Measurements from ENCODE around the gene TM4SF20. TPM values are rescaled to one million over a fixed set of nuclear protein-coding genes. Genes with fewer than 3 reads are reported as not detected.

TM4SF20 gene
- total RNA-seq, 1 donor: under 0.01 TPM

- TF ChIP-seq, protein P1, sequence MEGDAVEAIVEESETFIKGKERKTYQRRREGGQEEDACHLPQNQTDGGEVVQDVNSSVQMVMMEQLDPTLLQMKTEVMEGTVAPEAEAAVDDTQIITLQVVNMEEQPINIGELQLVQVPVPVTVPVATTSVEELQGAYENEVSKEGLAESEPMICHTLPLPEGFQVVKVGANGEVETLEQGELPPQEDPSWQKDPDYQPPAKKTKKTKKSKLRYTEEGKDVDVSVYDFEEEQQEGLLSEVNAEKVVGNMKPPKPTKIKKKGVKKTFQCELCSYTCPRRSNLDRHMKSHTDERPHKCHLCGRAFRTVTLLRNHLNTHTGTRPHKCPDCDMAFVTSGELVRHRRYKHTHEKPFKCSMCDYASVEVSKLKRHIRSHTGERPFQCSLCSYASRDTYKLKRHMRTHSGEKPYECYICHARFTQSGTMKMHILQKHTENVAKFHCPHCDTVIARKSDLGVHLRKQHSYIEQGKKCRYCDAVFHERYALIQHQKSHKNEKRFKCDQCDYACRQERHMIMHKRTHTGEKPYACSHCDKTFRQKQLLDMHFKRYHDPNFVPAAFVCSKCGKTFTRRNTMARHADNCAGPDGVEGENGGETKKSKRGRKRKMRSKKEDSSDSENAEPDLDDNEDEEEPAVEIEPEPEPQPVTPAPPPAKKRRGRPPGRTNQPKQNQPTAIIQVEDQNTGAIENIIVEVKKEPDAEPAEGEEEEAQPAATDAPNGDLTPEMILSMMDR (IDR thresholded peaks at IDR 0.05; ENCODE audit: insufficient read depth, low read depth, low read length): no peak
- DNase-seq (ENCODE audit: low read depth): no peak
- no peak overlapping the region for H3K4me3 ChIP-seq (ENCODE audit: low read depth, low read length)
Measured at GRCh38 chr2:227351639-227352038, 27.5 kb downstream of the TM4SF20 start.

GRCh38 chr2:227349989-227350612 is 29.0 kb downstream of the TM4SF20 start:
- no peak overlapping the region for H3K4me3 ChIP-seq (ENCODE audit: low read depth, low read length)
- DNase-seq (ENCODE audit: low read depth): no peak
- TF ChIP-seq, protein P1 (IDR thresholded peaks at IDR 0.05; ENCODE audit: insufficient read depth, low read depth, low read length): no peak

GRCh38 chr2:227348324-227348723 is 30.8 kb downstream of the TM4SF20 start:
- no peak for DNase-seq (ENCODE audit: low read depth)
- H3K4me3 ChIP-seq (ENCODE audit: low read depth, low read length): no peak overlapping the region
- TF ChIP-seq, protein P1 (IDR thresholded peaks at IDR 0.05; ENCODE audit: insufficient read depth, low read depth, low read length): no peak

- TF ChIP-seq, protein P1 (IDR thresholded peaks at IDR 0.05; ENCODE audit: insufficient read depth, low read depth, low read length): no peak
- DNase-seq (ENCODE audit: low read depth): no peak
- no peak overlapping the region for H3K4me3 ChIP-seq (ENCODE audit: low read depth, low read length)
Measured at GRCh38 chr2:227347117-227347516, 32.0 kb downstream of the TM4SF20 start.

DNA sequence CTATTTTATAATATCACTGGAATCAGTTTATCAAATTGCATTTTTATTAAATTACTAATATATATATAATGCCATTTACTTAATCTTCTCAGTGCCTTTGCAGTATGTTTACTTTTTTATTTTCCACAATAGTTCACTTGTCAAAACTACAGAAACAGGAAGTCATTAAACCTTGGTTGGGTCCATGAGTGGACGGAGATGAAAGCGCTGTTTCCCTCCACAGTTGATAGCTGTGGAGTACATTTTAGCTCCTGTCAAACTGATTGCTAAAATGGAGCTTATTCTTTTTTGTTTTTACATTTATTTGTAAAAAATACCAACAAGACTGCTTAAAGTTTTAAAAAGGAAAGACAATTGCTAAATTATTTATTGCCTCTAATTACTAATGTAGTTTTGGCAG is 34.9 kb downstream of the TM4SF20 start:
- H3K4me3 ChIP-seq (ENCODE audit: low read depth, low read length): no peak overlapping the region
- TF ChIP-seq, protein P1 (IDR thresholded peaks at IDR 0.05; ENCODE audit: insufficient read depth, low read depth, low read length): no peak
- no peak for DNase-seq (ENCODE audit: low read depth)

- TF ChIP-seq, protein P1 (IDR thresholded peaks at IDR 0.05; ENCODE audit: insufficient read depth, low read depth, low read length): no peak
- no peak overlapping the region for H3K4me3 ChIP-seq (ENCODE audit: low read depth, low read length)
- DNase-seq (ENCODE audit: low read depth): no peak
Measured at GRCh38 chr2:227341553-227341952, 37.6 kb downstream of the TM4SF20 start.

DNA sequence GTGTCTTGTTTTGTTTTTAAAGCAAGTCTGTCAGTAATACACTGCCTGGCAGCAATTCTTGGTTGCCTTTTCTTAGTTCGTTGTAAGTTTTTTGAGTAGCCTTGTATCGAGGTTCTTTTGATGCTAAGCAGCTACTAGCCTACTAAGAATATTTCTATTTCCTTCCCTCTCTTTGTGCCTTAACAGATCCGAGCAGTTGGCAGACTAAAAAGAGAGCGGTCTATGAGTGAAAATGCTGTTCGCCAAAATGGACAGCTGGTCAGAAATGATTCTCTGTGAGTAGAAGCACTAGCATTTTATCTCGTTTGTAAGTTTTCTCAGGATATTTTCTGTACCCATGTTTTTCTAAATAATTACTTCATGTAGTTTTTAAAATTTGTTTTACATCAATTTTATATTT is 39.0 kb downstream of the TM4SF20 start:
- DNase-seq (ENCODE audit: low read depth): no peak
- TF ChIP-seq, protein P1 (IDR thresholded peaks at IDR 0.05; ENCODE audit: insufficient read depth, low read depth, low read length): no peak
- no peak overlapping the region for H3K4me3 ChIP-seq (ENCODE audit: low read depth, low read length)

Measured in fibroblast of villous mesenchyme (primary cell).